Measurements from ENCODE around the gene UNC5A. TPM values are rescaled to one million over a fixed set of nuclear protein-coding genes. Genes with fewer than 3 reads are reported as not detected.

UNC5A gene
- total RNA-seq, 1 experiment from 2014 or later, result 0.13 TPM

DNA sequence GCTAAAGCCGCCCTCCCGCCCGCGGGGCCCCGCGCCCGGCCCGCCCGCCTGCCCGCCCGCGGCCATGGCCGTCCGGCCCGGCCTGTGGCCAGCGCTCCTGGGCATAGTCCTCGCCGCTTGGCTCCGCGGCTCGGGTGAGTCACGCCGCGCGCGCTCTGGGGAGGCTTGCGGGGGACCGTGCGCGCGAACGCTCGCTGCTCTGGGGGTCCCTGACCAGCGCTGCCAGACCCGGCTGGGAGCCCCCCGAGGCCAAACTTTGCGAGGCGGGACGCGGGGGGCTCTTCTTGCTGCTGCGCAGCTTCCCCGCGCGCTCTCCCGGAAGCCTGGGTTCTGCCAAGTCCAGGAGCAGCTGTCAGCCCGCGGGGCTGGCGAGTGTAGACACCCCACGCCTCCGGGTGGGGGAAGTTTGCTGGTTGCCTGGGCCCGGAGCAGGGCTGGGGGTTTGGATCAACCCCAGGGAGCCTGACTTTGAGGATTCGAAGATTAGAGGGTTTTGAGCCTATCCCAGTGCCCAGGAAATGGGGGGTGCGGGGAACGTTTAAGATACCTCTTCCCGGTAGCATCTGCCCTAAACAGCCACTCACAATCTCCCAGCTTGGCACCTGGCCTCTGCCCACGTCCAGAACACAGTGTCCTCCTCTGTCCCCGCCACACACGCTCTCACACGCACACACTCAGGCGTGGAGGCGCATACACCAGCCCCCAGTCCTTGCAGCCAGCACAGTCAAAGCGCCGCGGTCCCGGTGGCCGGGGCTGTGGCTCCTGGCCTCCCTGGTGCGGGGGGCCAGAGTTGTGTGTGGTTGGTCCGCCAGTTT, 535 bp downstream of the UNC5A start:
- H3K36me3 ChIP-seq (ENCODE audit: control insufficient read depth, insufficient read depth, low read length), result peaks cover 4% of the 10 kb centered on the region; the same call in 1 of the 2 replicates
- ChIA-PET CTCF (interaction anchor here (1.2 kb wide), 2 partner anchors 20 to 152 kb away, joined by 3 to 4 read pairs; no protein-coding TSS in a partner anchor), POLR2A (interaction anchor here (0.9 kb wide), 1 partner anchor 8 kb away, joined by 3 read pairs; no protein-coding TSS in a partner anchor)
- no peak for DNase-seq (ENCODE audit: low read depth, low spot score)
- peak overlapping the region; percentile 38 to 39 for H3K4me3 ChIP-seq (ENCODE audit: low read depth in 2 of 2, low read length in 2 of 2)
- H3K27me3 ChIP-seq (ENCODE audit: control insufficient read depth, insufficient read depth, low read length), result peaks cover 14% of the 10 kb centered on the region
- H3K9me3 ChIP-seq (ENCODE audit: control insufficient read depth, insufficient read depth, low read depth, low read length), result no peaks in the 10 kb centered on the region
- ATAC-seq, result peak; percentile 30
- H3K4me1 ChIP-seq (ENCODE audit: control insufficient read depth, insufficient read depth, low read length), result peaks cover 7% of the 10 kb centered on the region
- BruUV-seq (replicated peaks), result no TSS peak
- in situ Hi-C loops (cut with HindIII; ENCODE audit: low pct_unique_long_range_greater_than_20kb, low sequenced_read_pairs), result no loop called here
- no peak for TF ChIP-seq TCF7L2 (IDR thresholded peaks at IDR 0.05; ENCODE audit: low read depth, low read length)
- TF ChIP-seq, protein P1, sequence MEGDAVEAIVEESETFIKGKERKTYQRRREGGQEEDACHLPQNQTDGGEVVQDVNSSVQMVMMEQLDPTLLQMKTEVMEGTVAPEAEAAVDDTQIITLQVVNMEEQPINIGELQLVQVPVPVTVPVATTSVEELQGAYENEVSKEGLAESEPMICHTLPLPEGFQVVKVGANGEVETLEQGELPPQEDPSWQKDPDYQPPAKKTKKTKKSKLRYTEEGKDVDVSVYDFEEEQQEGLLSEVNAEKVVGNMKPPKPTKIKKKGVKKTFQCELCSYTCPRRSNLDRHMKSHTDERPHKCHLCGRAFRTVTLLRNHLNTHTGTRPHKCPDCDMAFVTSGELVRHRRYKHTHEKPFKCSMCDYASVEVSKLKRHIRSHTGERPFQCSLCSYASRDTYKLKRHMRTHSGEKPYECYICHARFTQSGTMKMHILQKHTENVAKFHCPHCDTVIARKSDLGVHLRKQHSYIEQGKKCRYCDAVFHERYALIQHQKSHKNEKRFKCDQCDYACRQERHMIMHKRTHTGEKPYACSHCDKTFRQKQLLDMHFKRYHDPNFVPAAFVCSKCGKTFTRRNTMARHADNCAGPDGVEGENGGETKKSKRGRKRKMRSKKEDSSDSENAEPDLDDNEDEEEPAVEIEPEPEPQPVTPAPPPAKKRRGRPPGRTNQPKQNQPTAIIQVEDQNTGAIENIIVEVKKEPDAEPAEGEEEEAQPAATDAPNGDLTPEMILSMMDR (IDR thresholded peaks at IDR 0.05), result no peak
- TF ChIP-seq POLR2AphosphoS5 (IDR thresholded peaks at IDR 0.05; ENCODE audit: low read depth, low read length), result no peak
- intact Hi-C loops (cut with micrococcal nuclease; ENCODE audit: unreplicated experiment), result loop anchor here (5.0 kb wide), 2 partner anchors 146 to 149 kb away; no protein-coding TSS in a partner anchor
- H3K27ac ChIP-seq (ENCODE audit: low read length), result no peak overlapping the region

DNA sequence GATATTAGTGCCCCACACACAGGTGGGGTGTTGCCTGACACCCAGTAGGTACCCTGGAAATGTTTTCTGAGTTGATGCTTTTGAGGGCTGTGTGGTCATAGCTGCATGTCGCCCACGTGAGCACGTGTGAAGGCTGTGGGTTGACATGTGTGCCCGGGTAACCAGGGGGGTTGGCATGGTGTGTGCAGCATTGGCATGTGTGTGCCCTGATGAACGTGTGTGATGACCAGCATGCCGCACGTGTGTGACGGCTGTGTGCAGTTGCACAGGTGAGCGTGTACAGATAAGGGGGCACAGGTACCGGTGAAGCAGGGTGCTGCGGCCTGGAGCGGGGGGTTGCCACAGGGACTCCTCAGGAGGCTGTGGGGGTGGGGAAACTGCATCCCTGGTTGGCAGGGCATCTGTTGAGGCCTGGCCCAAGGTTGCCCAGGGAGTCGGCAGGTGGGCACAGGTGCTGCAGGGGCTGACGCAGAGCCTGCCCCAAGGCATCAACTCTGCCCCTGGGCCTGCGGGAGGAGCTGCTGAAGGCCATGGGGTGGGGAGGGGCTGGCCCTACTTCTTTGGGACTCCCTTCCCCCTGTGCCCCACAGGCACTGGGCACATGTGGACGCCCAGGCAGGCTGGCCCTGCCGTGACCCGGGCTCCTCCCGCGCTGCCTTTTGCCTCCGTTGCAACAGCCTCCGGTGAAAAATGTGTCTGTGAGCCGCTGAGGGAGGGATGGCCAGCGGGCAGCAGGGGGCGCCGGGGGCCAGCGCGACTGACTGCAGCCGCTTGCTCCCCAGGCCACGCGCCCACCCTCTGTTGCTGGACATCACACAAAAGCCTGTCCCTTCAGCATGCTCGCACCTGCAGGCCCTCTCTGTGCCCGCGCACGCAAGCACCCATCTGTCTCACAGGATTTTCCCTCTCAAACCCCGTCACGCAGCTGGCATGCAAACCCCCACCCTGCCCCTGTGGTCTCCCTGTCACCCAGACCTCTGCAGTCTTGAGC, 2.2 kb downstream of the UNC5A start:
- H3K27ac ChIP-seq (ENCODE audit: low read length), result no peak overlapping the region
- intact Hi-C loops (cut with micrococcal nuclease; ENCODE audit: unreplicated experiment), result loop anchor here (5.0 kb wide), 2 partner anchors 145 to 150 kb away; no protein-coding TSS in a partner anchor
- POLR2A ChIA-PET, result interaction anchor here (0.9 kb wide), 1 partner anchor 10 kb away, joined by 3 read pairs; no protein-coding TSS in a partner anchor
- ATAC-seq, result peak; percentile 67
- H3K4me3 ChIP-seq (ENCODE audit: low read depth in 2 of 2, low read length in 2 of 2), result no peak overlapping the region
- CTCF ChIA-PET, result interaction anchor here (0.6 to 1.2 kb wide), 3 partner anchors 18 to 152 kb away, joined by 3 to 4 read pairs (median 4); no protein-coding TSS in a partner anchor
- H3K27me3 ChIP-seq (ENCODE audit: control insufficient read depth, insufficient read depth, low read length), result peaks cover 14% of the 10 kb centered on the region
- in situ Hi-C loops (cut with HindIII; ENCODE audit: low pct_unique_long_range_greater_than_20kb, low sequenced_read_pairs), result no loop called here
- no peak for DNase-seq (ENCODE audit: low read depth, low spot score)
- peaks cover 4% of the 10 kb centered on the region; the same call in 1 of the 2 replicates for H3K36me3 ChIP-seq (ENCODE audit: control insufficient read depth, insufficient read depth, low read length)
- no peaks in the 10 kb centered on the region for H3K9me3 ChIP-seq (ENCODE audit: control insufficient read depth, insufficient read depth, low read depth, low read length)
- BruUV-seq (replicated peaks), result no TSS peak
- H3K4me1 ChIP-seq (ENCODE audit: control insufficient read depth, insufficient read depth, low read length), result peaks cover 7% of the 10 kb centered on the region
- TF ChIP-seq SIN3A (IDR thresholded peaks at IDR 0.05; ENCODE audit: borderline replicate concordance, insufficient read depth, low read depth, low read length), result no peak
- TF ChIP-seq, protein P1 (IDR thresholded peaks at IDR 0.05), result peak; percentile 93
- TF ChIP-seq TCF7L2 (IDR thresholded peaks at IDR 0.05; ENCODE audit: low read depth, low read length), result no peak
- no peak for TF ChIP-seq POLR2AphosphoS5 (IDR thresholded peaks at IDR 0.05; ENCODE audit: low read depth, low read length)
- TF ChIP-seq, protein P2, sequence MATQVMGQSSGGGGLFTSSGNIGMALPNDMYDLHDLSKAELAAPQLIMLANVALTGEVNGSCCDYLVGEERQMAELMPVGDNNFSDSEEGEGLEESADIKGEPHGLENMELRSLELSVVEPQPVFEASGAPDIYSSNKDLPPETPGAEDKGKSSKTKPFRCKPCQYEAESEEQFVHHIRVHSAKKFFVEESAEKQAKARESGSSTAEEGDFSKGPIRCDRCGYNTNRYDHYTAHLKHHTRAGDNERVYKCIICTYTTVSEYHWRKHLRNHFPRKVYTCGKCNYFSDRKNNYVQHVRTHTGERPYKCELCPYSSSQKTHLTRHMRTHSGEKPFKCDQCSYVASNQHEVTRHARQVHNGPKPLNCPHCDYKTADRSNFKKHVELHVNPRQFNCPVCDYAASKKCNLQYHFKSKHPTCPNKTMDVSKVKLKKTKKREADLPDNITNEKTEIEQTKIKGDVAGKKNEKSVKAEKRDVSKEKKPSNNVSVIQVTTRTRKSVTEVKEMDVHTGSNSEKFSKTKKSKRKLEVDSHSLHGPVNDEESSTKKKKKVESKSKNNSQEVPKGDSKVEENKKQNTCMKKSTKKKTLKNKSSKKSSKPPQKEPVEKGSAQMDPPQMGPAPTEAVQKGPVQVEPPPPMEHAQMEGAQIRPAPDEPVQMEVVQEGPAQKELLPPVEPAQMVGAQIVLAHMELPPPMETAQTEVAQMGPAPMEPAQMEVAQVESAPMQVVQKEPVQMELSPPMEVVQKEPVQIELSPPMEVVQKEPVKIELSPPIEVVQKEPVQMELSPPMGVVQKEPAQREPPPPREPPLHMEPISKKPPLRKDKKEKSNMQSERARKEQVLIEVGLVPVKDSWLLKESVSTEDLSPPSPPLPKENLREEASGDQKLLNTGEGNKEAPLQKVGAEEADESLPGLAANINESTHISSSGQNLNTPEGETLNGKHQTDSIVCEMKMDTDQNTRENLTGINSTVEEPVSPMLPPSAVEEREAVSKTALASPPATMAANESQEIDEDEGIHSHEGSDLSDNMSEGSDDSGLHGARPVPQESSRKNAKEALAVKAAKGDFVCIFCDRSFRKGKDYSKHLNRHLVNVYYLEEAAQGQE (IDR thresholded peaks at IDR 0.05; ENCODE audit: insufficient read depth in 1 of 2, low read depth in 2 of 2, low read length in 1 of 2), result no peak
